ENCODE data around the gene PRR7.

PRR7 gene

DNA sequence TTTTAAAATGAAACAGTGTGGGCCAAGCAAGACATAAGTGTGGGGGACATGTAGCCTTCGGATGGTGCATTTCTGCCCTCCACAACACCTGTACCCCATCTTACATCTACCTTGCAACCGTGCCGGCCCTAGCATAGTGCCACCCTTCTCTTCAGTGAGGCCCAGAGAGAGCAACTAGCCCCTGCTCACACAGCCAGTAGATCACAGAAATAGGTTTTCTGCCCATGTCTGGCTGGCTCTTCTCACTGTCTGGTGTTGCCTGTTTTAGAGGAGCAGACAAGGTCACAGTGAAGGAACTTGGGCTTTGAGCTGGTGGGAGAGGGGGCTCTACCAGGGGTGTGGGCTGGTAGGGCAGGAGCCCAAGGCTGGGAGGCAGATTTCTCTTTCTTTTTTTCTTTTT lies 39.6 kb downstream of the PRR7 start:
- no peak for DNase-seq

DNA sequence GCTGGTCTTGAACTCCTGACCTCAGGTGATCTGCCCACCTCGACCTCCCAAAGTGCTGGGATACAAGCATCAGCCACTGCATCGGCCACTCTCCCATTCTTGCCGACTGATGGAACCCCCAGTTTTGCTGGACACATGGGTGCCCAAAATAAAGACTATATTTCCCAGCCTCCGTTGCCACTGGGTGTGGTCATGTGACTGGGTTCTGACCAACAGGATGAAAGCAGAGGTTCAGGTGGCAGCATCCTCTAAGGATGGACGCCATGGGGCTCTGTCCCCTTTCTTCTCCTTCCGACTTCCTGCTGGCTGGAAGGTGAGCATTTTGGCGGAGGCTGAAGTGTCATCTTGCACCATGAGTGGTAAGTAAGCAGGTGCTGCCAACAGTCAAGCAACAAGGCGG lies 40.5 kb downstream of the PRR7 start:
- no peak for DNase-seq

GRCh38 chr5:177487975-177488374 lies 41.4 kb downstream of the PRR7 start:
- no peak for DNase-seq

- DNase-seq: no peak
These were observed 42.6 kb downstream of the PRR7 start for GRCh38 chr5:177489119-177489716.

GRCh38 chr5:177490311-177490991 lies 43.8 kb downstream of the PRR7 start:
- no peak for DNase-seq

- DNase-seq: no peak
These were observed 44.4 kb downstream of the PRR7 start for GRCh38 chr5:177490992-177491391.

DNA sequence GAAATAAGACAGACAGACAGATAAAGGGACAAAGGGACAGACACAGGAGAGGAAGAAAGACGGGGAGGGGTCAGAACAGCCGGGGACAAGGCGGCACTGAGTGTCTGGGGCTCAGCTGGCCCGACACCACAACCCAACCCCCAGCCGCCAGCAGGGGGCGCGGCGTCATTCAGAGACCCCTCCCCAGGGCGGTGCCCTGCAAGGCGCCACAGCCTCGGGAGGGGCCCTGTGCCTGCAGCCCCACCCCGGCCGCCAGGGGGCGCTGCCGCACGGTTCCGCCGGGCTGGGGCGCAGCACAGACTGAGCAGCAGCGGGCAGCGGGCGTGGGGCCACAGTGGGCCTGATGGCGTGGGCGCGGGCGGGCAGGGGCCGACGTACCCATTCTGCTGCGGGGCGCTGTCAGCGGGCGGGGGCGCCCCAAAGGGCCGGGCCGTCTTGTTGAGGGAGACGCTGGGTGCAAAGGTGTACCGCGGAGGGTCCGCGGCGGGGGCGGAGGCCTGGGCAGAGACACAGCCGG lies 44.9 kb downstream of the PRR7 start:
- no peak for DNase-seq

GRCh38 chr5:177491983-177492746 lies 45.6 kb downstream of the PRR7 start:
- no peak for DNase-seq

DNA sequence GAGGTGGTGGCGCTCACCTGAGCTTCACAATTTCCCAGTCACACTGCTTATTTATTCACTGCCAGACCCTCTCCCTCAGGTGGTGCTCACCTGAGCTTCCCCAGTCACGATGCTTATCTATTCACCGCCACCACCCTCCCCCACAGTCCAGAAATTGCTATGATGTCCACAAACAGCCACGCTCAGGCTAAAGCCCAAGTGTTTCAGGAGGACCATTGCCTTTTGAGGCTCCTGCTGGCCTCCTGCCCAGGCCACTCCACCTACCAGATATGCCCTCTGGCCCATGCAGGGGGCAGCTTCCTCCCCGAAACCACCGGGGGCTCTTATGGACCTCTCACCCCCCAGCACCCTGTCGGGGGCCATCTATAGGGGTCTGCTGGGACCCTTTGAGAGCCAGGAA lies 46.2 kb downstream of the PRR7 start:
- DNase-seq: no peak

DNA sequence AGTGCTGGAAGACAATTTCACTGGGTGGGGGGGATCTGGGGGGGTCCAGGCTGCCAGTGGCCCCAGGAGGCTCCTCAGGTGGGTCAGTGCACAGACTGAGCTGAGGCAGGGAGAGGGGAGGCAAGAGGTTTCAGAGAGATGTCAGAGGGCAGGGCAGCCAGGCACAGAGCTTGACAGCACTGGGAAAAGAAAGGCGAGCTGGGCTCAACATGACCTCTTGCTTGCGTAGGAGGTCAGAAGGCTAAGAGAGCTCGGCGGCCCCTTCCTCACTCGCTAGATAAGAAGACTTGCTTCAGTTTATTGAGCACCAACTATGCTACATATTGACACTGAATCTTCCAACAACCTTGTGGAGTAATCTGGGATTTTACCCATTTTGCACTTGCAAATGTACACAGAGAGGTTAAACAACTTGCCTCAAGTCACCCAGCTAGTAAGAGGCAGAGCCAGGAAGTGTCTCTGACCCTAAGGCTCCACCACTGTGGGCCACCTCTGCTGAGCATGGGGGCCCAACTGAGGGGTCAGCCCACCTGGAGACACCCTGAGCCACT lies 47.3 kb downstream of the PRR7 start:
- DNase-seq: no peak

GRCh38 chr5:177494346-177495195 lies 48.0 kb downstream of the PRR7 start:
- DNase-seq: no peak

GRCh38 chr5:177495243-177496060 lies 48.8 kb downstream of the PRR7 start:
- no peak for DNase-seq

DNA sequence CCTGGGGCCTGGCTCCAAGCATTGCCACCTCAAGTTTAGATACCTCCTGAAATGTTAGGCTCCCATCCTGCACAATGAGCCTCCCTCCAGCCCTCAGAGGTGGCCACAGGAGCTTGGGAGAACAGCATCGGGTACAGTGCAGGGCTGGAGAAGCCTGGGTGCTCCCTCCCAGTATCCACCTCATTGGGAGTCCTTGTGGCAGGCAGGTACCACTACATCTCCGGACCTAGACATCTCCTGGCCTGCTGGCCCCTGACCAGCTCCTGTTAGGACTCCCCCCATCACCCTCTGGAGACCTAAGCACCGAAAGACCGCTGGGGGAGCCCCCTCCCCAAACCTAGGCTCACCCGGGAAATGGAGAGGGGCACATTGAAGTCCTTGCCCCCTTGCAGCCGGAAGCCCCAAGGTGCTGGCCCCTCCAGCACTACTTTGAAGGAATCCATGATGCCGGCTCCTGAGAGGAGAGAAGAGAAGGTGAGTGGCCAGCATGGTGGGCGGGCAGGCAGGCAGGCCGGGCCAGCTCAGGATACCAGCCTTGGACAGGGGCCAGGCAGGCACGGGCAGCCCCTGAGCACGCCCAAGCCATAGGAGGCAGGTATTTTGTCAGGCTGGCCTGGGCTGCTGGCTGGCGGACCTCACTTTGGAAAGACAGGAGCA lies 49.6 kb downstream of the PRR7 start:
- no peak for DNase-seq

DNA sequence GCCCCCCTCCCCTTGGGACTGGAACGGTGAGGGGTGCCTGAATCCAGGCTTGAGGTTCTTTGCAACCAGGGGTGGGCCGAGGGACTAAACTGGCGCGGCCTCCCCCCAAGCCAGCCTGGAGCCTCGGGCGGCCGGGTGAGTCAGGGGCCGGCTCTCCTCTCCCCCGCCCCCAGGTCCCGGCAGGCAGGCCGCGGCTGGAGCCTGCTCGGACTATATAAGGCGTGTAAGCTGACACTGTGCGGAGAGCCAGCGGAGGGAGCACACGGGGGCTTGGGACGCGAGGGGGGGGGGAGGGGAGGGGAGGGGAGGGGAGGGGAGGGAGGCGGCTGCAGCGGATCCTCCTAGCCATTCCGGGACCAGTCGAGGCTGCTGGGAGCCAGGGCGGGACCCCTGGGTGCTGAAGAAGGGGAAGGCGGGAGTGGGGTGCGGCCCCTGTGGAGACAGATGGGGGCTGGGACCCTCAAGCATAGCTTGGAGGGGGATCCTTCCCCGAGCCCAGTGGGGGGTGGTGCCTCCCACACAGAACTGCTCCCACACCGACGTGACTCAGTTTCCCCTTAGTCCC lies 50.2 kb downstream of the PRR7 start:
- no peak for DNase-seq

DNA sequence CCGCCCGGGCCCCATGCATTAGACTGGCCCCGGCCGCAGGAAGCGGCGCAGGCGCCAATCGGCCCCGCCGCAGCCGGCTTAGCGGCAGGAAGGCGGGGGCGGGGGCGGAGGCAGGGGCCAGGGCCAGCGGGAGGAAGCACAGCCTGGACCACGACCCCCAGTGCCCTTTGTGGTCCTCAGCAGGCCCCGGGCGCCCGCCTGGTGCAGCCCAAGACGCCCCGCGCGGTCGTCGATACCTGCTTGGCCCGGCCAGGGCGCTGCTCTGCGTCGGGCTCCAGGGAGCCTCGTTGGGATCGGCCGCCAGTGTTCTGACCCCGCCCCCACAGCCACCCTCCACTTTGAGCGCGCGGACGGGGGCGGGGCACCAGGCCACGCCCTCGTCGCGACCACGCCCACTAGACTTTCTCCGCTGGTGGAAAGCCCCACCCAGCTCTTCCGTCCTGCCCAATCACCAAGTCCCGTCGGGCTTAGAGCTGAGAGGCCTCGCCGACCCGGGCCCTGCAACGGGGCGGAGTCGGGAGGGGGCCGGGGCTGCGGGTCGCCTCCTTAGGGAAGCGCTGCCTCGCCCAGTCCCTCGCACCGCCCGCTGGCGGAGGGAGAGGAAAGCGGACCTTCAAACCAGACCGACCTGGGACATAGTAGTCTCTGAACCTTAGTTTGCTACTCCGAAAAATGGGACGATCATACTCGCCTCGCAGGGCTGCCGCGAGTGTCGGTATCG lies 50.8 kb downstream of the PRR7 start, which contains the start of gene PDLIM7:
Gene PDLIM7, minus strand, starts transcription at position 313 of the 721 bp plus-strand sequence. CDS start 1,092 bp downstream, outside the sequence.
- peak; percentile 94 for DNase-seq

DNA sequence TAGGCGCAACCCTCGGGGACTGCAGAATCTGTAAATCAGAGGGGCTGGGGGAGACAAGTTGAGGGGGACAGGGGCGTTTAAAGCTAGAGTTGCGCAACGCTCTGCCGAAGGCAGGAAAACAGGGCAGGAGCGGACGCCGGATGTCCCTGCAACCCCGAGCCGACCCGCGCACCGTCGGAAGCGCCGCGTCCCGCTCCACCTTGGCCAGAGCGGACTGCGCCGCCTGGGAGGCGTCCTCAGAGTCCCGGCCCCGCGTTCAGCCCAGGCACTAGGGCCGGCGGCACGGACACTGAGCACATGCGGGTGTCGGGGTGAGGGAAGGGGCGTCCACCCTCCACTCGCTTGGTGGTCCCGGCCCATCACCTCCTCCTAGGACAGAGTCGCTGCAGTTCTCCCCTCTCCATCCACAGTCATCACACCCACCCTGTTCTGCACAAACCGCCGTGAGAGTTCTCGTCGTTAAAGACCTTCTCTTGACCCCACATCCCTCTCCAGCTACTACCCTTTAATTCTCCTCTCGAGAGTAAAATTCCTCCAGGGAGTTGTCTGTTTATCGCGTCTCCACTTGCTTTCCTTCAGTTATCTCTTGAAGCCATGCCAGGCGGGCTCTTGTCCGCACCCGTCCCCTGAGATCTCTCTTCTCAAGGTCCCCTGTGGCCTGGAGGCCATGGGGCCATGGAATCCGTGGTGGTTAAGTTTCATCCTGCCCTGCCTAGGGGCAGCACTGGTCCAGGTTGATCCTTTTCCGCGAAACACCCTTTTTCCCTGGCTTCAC lies 51.6 kb downstream of the PRR7 start:
- no peak for DNase-seq

DNA sequence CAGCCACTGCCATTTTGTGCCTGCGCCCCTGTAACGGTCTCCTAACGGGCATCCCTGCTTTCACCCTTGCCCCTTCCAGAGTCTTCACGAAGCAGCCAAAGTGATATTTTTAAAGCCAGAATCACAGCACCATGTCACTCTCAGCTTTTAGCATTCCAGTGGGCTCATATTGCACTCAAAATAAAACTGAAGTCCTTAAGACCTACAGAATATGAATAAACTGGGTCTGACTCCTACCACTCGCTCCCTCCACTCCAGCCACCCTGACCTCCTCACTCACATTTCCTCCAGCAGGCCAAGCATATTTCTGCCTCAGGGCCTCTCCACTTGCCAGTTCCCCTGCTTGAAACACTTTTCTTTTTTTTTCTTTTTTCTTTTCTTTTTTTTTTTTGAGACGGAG lies 53.2 kb downstream of the PRR7 start:
- DNase-seq: no peak

GRCh38 chr5:177500685-177501522 lies 54.3 kb downstream of the PRR7 start:
- DNase-seq: peak; percentile 92
